ENCODE results near the gene OPHN1.

DNA sequence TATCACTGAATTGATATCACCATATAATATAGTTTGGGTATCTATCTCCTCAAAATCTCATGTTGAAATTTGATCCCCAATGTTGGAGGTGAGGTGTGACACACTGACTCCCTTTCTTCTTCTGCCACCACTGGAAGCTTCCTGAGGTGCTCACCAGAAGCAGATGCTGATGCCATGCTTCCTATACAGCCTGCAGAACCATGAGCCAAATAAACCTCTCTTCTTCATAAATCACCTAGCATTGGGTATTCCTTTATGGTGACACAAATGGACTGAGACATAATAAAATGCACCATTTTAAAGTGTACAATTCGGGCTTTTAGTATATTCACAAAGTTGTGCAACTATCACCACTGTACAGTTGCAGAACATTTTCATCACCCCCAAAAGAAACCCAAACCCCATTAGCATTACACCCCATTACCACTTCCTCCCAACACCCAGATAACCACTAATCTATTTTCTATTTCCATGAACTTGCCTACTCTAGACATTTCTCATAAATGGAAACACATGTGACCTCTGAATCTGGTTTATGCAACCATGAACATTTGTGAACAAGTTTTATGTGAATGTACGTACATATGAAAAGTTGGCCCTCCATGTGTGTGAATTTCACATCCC lies 148.9 kb downstream of the OPHN1 start:
- no peak for TF ChIP-seq POLR2AphosphoS5 (IDR thresholded peaks at IDR 0.05; ENCODE audit: low read depth)
- TF ChIP-seq, protein P1, sequence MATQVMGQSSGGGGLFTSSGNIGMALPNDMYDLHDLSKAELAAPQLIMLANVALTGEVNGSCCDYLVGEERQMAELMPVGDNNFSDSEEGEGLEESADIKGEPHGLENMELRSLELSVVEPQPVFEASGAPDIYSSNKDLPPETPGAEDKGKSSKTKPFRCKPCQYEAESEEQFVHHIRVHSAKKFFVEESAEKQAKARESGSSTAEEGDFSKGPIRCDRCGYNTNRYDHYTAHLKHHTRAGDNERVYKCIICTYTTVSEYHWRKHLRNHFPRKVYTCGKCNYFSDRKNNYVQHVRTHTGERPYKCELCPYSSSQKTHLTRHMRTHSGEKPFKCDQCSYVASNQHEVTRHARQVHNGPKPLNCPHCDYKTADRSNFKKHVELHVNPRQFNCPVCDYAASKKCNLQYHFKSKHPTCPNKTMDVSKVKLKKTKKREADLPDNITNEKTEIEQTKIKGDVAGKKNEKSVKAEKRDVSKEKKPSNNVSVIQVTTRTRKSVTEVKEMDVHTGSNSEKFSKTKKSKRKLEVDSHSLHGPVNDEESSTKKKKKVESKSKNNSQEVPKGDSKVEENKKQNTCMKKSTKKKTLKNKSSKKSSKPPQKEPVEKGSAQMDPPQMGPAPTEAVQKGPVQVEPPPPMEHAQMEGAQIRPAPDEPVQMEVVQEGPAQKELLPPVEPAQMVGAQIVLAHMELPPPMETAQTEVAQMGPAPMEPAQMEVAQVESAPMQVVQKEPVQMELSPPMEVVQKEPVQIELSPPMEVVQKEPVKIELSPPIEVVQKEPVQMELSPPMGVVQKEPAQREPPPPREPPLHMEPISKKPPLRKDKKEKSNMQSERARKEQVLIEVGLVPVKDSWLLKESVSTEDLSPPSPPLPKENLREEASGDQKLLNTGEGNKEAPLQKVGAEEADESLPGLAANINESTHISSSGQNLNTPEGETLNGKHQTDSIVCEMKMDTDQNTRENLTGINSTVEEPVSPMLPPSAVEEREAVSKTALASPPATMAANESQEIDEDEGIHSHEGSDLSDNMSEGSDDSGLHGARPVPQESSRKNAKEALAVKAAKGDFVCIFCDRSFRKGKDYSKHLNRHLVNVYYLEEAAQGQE (IDR thresholded peaks at IDR 0.05; ENCODE audit: unreplicated experiment) = no peak
- no peak for TF ChIP-seq EZH2 (IDR thresholded peaks at IDR 0.05; ENCODE audit: low read depth, unreplicated experiment)
- TF ChIP-seq JUNB (IDR thresholded peaks at IDR 0.05; ENCODE audit: unreplicated experiment) = no peak
- TF ChIP-seq, protein P2, sequence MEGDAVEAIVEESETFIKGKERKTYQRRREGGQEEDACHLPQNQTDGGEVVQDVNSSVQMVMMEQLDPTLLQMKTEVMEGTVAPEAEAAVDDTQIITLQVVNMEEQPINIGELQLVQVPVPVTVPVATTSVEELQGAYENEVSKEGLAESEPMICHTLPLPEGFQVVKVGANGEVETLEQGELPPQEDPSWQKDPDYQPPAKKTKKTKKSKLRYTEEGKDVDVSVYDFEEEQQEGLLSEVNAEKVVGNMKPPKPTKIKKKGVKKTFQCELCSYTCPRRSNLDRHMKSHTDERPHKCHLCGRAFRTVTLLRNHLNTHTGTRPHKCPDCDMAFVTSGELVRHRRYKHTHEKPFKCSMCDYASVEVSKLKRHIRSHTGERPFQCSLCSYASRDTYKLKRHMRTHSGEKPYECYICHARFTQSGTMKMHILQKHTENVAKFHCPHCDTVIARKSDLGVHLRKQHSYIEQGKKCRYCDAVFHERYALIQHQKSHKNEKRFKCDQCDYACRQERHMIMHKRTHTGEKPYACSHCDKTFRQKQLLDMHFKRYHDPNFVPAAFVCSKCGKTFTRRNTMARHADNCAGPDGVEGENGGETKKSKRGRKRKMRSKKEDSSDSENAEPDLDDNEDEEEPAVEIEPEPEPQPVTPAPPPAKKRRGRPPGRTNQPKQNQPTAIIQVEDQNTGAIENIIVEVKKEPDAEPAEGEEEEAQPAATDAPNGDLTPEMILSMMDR (conservative IDR thresholded peaks at IDR 0.05; ENCODE audit: low read depth in 2 of 2) = no peak
- no peak for TF ChIP-seq NANOG (IDR thresholded peaks at IDR 0.05; ENCODE audit: borderline replicate concordance)
- no peak for TF ChIP-seq CREB1 (CRISPR knock-in tag; IDR thresholded peaks at IDR 0.05; ENCODE audit: low read depth)
- TF ChIP-seq, protein P3, sequence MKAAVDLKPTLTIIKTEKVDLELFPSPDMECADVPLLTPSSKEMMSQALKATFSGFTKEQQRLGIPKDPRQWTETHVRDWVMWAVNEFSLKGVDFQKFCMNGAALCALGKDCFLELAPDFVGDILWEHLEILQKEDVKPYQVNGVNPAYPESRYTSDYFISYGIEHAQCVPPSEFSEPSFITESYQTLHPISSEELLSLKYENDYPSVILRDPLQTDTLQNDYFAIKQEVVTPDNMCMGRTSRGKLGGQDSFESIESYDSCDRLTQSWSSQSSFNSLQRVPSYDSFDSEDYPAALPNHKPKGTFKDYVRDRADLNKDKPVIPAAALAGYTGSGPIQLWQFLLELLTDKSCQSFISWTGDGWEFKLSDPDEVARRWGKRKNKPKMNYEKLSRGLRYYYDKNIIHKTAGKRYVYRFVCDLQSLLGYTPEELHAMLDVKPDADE (IDR thresholded peaks at IDR 0.05) = no peak
- no peak for TF ChIP-seq EZH2phosphoT487 (IDR thresholded peaks at IDR 0.05; ENCODE audit: unreplicated experiment)
- TF ChIP-seq ZNF331 (CRISPR knock-in tag; IDR thresholded peaks at IDR 0.05; ENCODE audit: low read depth) = no peak
